PFSK-1 (cell line): ENCODE results near the gene TAF10.

ENCODE experiments used
- FOXP2 ChIP-seq: optimal IDR thresholded peaks from 2 replicates; pipeline ENCODE3; 2011; ENCODE audit warnings: borderline replicate concordance, control low read depth, inconsistent platforms; ENCODE audit not compliant: insufficient read depth; ENCODE audit errors: extremely low read length, extremely low read depth
- POLR2AphosphoS5 ChIP-seq: IDR thresholded peaks from 2 replicates; pipeline ENCODE4 v1.6.1; 2012; ENCODE audit warnings: low read depth, mild to moderate bottlenecking, control low read depth, low read length, moderate library complexity
- REST ChIP-seq, 2 experiments: IDR thresholded peaks; 2 replicates each; pipeline versions ENCODE4 v1.6.1 to v1.8.0; 2011 to 2012; ENCODE audit warnings: low read depth in 2 of 2, low read length in 2 of 2, control low read depth in 1 of 2, inconsistent platforms in 1 of 2, mild to moderate bottlenecking in 1 of 2, moderate library complexity in 1 of 2; ENCODE audit not compliant: insufficient read depth in 1 of 2
- TAF1 ChIP-seq: IDR thresholded peaks from 2 replicates; pipeline ENCODE4 v1.6.1; 2012; ENCODE audit warnings: low read length, control low read depth, borderline replicate concordance; ENCODE audit not compliant: insufficient read depth

- TF ChIP-seq POLR2AphosphoS5 (no peak), REST (IDR thresholded peaks at IDR 0.05; ENCODE audit: insufficient read depth in 1 of 2, low read depth in 2 of 2, low read length in 2 of 2) (no peak), TAF1 (no peak), FOXP2 (no peak)
Measured at GRCh38 chr11:6655020-6655789, 43.2 kb upstream of the TAF10 start.
